Measurements from ENCODE around the gene TIAM1.

DNA sequence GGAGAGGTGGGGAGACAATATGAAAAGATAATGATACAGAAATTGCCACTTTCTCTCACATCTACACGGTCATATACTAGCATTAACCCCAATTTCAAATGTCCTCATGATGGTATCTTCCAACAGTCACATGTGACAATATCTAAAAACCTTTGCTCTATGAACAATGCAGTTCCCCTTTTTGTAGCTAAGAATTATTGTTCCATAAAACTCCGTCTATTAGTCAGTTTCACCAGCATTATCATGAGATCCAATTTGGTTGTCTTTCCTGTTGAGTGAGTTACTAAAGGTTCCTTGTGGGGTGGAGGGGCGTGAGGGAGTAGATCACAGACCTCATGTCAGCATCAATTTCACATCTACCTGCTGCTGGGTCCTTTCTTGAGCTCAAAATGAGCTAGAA lies 1.7 kb downstream of the TIAM1 start:
- TF ChIP-seq, protein P1, sequence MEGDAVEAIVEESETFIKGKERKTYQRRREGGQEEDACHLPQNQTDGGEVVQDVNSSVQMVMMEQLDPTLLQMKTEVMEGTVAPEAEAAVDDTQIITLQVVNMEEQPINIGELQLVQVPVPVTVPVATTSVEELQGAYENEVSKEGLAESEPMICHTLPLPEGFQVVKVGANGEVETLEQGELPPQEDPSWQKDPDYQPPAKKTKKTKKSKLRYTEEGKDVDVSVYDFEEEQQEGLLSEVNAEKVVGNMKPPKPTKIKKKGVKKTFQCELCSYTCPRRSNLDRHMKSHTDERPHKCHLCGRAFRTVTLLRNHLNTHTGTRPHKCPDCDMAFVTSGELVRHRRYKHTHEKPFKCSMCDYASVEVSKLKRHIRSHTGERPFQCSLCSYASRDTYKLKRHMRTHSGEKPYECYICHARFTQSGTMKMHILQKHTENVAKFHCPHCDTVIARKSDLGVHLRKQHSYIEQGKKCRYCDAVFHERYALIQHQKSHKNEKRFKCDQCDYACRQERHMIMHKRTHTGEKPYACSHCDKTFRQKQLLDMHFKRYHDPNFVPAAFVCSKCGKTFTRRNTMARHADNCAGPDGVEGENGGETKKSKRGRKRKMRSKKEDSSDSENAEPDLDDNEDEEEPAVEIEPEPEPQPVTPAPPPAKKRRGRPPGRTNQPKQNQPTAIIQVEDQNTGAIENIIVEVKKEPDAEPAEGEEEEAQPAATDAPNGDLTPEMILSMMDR (IDR thresholded peaks at IDR 0.05; ENCODE audit: low read depth, low read length, poor library complexity, severe bottlenecking): no peak
- no peak for TF ChIP-seq EZH2phosphoT487 (IDR thresholded peaks at IDR 0.05; ENCODE audit: borderline replicate concordance, low read length)

Measured in DOHH2 (cell line).